NCI-H1694 (cell line): ENCODE results near the gene BAD.

Source experiments
- DNase-seq: peaks from one replicate; lab custom pipeline; 2025; lab: John Stamatoyannopoulos, UW

The BAD gene

GRCh38 chr11:64229090-64229743, 55.2 kb downstream of the BAD start:
- DNase-seq, result no peak

- DNase-seq, result no peak
Measured at GRCh38 chr11:64227405-64227956, 57.0 kb downstream of the BAD start.

GRCh38 chr11:64226507-64227051, 57.9 kb downstream of the BAD start:
- DNase-seq, result no peak

- DNase-seq, result peak; percentile 58
Measured at GRCh38 chr11:64225608-64226506, 58.6 kb downstream of the BAD start, which contains the start of the genes NUDT22 and TRPT1. Gene NUDT22, plus strand, starts transcription at chr11:64226274. Its CDS starts 379 bp downstream, at chr11:64226653. Gene TRPT1, minus strand, starts transcription at chr11:64226186. Its CDS starts 326 bp downstream, at chr11:64225860.

GRCh38 chr11:64224891-64225607, 59.4 kb downstream of the BAD start:
- no peak for DNase-seq

- DNase-seq, result no peak
Measured at GRCh38 chr11:64224151-64224890, 60.1 kb downstream of the BAD start.

GRCh38 chr11:64223001-64223651, 61.3 kb downstream of the BAD start:
- no peak for DNase-seq

- no peak for DNase-seq
Measured at GRCh38 chr11:64222651-64223000, 61.8 kb downstream of the BAD start.

- DNase-seq, result no peak
Measured at GRCh38 chr11:64220798-64221197, 63.7 kb downstream of the BAD start.

GRCh38 chr11:64220271-64220670, 64.2 kb downstream of the BAD start:
- no peak for DNase-seq
